ENCODE results near the gene OR6S1.
"Not testable (repeated sequence)": the region's sequence is repeated elsewhere in the genome, so short reads cannot be mapped to it uniquely, and the experiment has no call there.

Gene OR6S1

GRCh38 chr14:20668969-20669368 lies 27.5 kb upstream of the OR6S1 start:
- no peak for DNase-seq

- no peak for DNase-seq
Observed at GRCh38 chr14:20667957-20668356, 26.5 kb upstream of the OR6S1 start.

- not testable (repeated sequence) for DNase-seq
Observed at GRCh38 chr14:20666400-20666961, 25.0 kb upstream of the OR6S1 start.

- DNase-seq = peak; percentile 31
Observed at GRCh38 chr14:20662968-20663732, 21.7 kb upstream of the OR6S1 start.

GRCh38 chr14:20661197-20661596 lies 19.7 kb upstream of the OR6S1 start:
- no peak for DNase-seq

- no peak for DNase-seq
Observed at GRCh38 chr14:20659813-20660395, 18.4 kb upstream of the OR6S1 start.

- DNase-seq = no peak
Observed at GRCh38 chr14:20659336-20659735, 17.8 kb upstream of the OR6S1 start.

- DNase-seq = no peak
Observed at GRCh38 chr14:20658246-20658645, 16.8 kb upstream of the OR6S1 start.

GRCh38 chr14:20657216-20658211 lies 16.0 kb upstream of the OR6S1 start:
- DNase-seq = no peak

- no peak for DNase-seq
Observed at GRCh38 chr14:20656274-20656673, 14.8 kb upstream of the OR6S1 start.

- DNase-seq = no peak
Observed at GRCh38 chr14:20655851-20656250, 14.4 kb upstream of the OR6S1 start.

GRCh38 chr14:20652996-20653975 lies 11.8 kb upstream of the OR6S1 start:
- DNase-seq = no peak

GRCh38 chr14:20645481-20645880 lies 4.0 kb upstream of the OR6S1 start:
- DNase-seq = no peak

- DNase-seq = no peak
Observed at GRCh38 chr14:20644520-20644919, 3.0 kb upstream of the OR6S1 start.

- DNase-seq = not testable (repeated sequence)
Observed at GRCh38 chr14:20642755-20643154, 1.3 kb upstream of the OR6S1 start.

- no peak for DNase-seq
Observed at GRCh38 chr14:20642182-20642581, 691 bp upstream of the OR6S1 start.

- peak; percentile 47 for DNase-seq
Observed at GRCh38 chr14:20632831-20633691, 8.4 kb downstream of the OR6S1 start.

- no peak for DNase-seq
Observed at GRCh38 chr14:20632448-20632830, 9.1 kb downstream of the OR6S1 start.

- DNase-seq = peak; percentile 46
Observed at GRCh38 chr14:20631880-20632389, 9.6 kb downstream of the OR6S1 start.
